Activated CD4-positive, alpha-beta T cell treated with anti-CD3 and anti-CD28 coated beads, Interleukin-2, amount 50 U/mL, for 24 hours (primary cell): ENCODE data around the gene VSTM2L.

Experiments used
- DNase-seq, 2 donors: peaks; one replicate each; pipeline ENCODE4 v3.0.0-alpha.2; 2020; ENCODE audit warnings: low read depth in 1 of 2, low spot score in 1 of 2

VSTM2L gene

GRCh38 chr20:37878835-37879599, 23.9 kb upstream of the VSTM2L start:
- DNase-seq = no peak

GRCh38 chr20:37879843-37880242, 23.1 kb upstream of the VSTM2L start:
- no peak for DNase-seq

- no peak for DNase-seq
These were observed 22.0 kb upstream of the VSTM2L start for GRCh38 chr20:37880726-37881591.

- DNase-seq = no peak
These were observed 21.2 kb upstream of the VSTM2L start for GRCh38 chr20:37881601-37882343.

- DNase-seq = no peak
These were observed 19.8 kb upstream of the VSTM2L start for GRCh38 chr20:37882961-37883712.

- DNase-seq = no peak
These were observed 17.9 kb upstream of the VSTM2L start for GRCh38 chr20:37885042-37885441.

- no peak for DNase-seq
These were observed 17.1 kb upstream of the VSTM2L start for GRCh38 chr20:37885593-37886503.

- no peak for DNase-seq
These were observed 16.1 kb upstream of the VSTM2L start for GRCh38 chr20:37886851-37887297.

GRCh38 chr20:37888641-37889040, 14.3 kb upstream of the VSTM2L start:
- no peak for DNase-seq

- DNase-seq = no peak
These were observed 12.8 kb upstream of the VSTM2L start for GRCh38 chr20:37890108-37890507.

- DNase-seq = no peak
These were observed 12.3 kb upstream of the VSTM2L start for GRCh38 chr20:37890643-37891042.

- no peak for DNase-seq
These were observed 10.9 kb upstream of the VSTM2L start for GRCh38 chr20:37892001-37892400.

- no peak for DNase-seq
These were observed 9.2 kb upstream of the VSTM2L start for GRCh38 chr20:37893566-37894241.

GRCh38 chr20:37894454-37894853, 8.5 kb upstream of the VSTM2L start:
- DNase-seq = no peak

GRCh38 chr20:37895166-37895565, 7.8 kb upstream of the VSTM2L start:
- no peak for DNase-seq

GRCh38 chr20:37896932-37897548, 5.9 kb upstream of the VSTM2L start:
- DNase-seq = no peak

- no peak for DNase-seq
These were observed 4.5 kb upstream of the VSTM2L start for GRCh38 chr20:37898233-37899104.
